Muscle layer of colon (tissue), 2 donors: ENCODE results near the gene SH3BGRL3.
"Not testable (repeated sequence)": the region's sequence is repeated elsewhere in the genome, so short reads cannot be mapped to it uniquely, and the experiment has no call there.

ENCODE experiments used
- H3K27ac ChIP-seq: one replicate; pipeline ENCODE4 v1.7.0; 2013; ENCODE audit warnings: low read depth, mild to moderate bottlenecking, low read length, moderate library complexity
- H3K27me3 ChIP-seq, 2 donors: one replicate each; pipeline ENCODE4 v1.7.0; 2013; ENCODE audit warnings: low read length in 2 of 2, mild to moderate bottlenecking in 2 of 2; ENCODE audit not compliant: insufficient read depth in 2 of 2, control insufficient read depth in 1 of 2
- H3K36me3 ChIP-seq: one replicate; pipeline ENCODE4 v1.7.0; 2013; ENCODE audit warnings: mild to moderate bottlenecking, low read length; ENCODE audit not compliant: insufficient read depth
- H3K4me1 ChIP-seq: one replicate; pipeline ENCODE4 v1.7.0; 2013; ENCODE audit warnings: mild to moderate bottlenecking, low read length; ENCODE audit not compliant: insufficient read depth
- H3K4me3 ChIP-seq, 2 donors: one replicate each; pipeline ENCODE4 v1.7.0; 2013; ENCODE audit warnings: low read length in 2 of 2, low read depth in 1 of 2, mild to moderate bottlenecking in 1 of 2, moderate library complexity in 1 of 2
- H3K9ac ChIP-seq: one replicate; pipeline ENCODE4 v1.7.0; 2013; ENCODE audit warnings: low read length
- H3K9me3 ChIP-seq: one replicate; pipeline ENCODE4 v1.7.0; 2013; ENCODE audit warnings: mild to moderate bottlenecking, low read length
- donor health status: abdominal sarcoma.
- donor health status: Adenocarcinoma of cecum.

SH3BGRL3 gene

DNA sequence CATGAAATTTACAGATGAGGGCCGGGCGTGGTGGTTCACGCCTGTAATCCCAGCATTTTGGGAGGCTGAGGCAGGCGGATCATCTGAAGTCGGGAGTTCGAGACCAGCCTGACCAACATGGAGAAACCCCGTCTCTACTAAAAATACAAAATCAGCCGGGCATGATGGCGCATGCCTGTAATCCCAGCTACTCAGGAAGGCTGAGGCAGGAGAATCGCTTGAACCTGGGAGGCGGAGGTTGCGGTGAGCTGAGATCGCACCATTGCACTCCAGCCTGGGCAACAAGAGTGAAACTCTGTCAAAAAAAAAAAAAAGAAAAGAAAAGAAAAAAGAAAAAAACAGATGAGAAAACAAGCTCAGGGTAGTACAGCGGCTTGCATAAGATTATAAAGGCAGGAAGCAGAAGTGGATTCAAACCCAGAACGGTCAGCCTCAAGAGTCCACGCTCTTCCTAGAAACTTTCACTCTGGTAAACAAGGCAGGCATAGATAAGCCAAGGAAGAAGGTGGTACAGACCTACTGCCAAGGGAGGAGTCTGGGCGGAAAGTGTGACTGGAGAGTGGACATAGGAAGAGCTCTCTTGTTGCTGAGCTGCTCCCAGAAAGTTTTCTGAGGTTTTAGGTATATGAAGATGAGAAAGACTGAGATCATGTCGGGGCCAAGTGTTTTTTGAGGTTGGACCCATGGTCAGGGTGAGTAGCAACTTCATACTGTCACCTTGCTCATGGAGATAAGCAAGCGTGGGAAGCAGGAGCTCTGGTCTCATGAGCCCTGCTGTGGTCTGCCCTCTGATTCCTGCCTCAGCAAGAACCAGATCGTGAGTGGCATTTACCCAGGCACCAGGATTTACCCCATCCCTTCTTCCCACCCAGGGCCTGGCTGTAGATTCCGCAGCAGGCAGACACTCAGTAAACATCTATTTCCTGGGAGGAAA, 28.3 kb downstream of the SH3BGRL3 start:
- not testable (repeated sequence) for H3K4me1 ChIP-seq, H3K4me3 ChIP-seq, H3K36me3 ChIP-seq, H3K9ac ChIP-seq, H3K9me3 ChIP-seq, H3K27me3 ChIP-seq, H3K27ac ChIP-seq

DNA sequence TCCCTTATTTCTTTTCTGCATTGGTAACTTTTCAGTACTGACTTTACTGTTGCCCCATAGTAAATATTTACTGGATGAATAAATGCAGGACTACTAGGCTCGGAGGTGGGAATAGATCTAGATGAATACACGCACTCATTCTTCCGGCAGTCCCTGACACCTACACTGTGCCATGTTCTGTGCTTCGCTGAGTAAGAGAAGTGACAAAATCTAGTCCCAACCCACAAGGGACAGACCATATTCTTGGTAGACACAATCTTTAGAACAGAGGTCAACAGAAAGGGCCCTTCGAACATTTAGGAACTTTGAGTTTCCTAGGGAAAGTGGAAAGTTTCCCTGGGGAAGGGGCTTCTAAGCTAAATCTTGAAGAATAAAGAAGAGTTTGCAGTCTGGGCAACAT, 34.6 kb downstream of the SH3BGRL3 start:
- Histone ChIP-seq H3K27me3 (no peaks in the 10 kb centered on the region), H3K4me1 (no peaks in the 10 kb centered on the region), H3K27ac (no peak overlapping the region), H3K4me3 (no peak overlapping the region), H3K9ac (no peak overlapping the region), H3K9me3 (no peaks in the 10 kb centered on the region), H3K36me3 (no peaks in the 10 kb centered on the region)

DNA sequence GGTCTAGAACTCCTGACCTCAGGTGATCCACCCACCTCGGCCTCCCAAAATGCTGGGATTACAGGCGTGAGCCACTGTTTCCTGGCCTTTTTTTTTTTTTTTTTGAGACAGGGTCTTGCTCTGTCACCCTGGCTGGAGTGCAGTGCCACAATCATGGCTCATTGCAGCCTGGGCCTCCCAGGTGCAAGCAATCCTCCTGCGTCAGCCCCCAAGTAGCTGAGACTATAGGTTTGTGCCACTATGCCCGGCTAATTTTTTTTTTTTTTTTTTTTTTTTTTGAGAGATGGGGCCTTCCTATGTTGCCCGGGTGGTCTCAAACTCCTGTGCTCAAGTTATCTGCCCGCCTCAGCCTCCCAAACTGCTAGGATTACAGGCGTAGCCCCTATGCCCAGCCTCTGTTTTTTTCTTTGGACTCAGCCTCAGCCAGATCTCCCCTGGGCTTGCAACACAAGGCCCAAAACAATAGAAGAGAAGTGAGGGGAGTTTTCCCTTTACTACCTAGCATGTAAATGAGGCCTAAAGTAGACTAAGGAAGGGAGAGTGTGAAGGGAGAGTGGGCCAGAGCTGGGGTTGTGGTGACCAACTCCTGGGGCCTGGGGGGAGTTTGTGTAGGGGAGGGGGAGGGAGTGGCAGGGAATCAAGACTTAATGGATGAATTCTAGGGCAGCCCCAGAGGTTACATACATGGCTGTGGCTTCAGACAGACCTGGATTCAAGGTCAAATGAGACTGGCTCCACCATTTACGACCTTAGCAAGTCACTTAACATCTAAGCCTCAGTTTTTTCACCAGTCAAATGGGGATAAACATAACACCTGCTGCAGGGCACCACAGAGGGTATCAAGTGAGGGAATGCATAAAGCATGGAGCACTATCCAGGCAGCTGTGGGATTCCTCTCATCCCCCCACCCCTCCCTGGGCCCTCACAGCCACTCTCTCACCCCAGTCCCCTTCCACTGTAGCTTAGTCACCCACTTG, 36.3 kb downstream of the SH3BGRL3 start:
- Histone ChIP-seq H3K9ac (no peak overlapping the region), H3K4me3 (no peak overlapping the region), H3K27me3 (peaks cover 0 to 6% of the 10 kb centered on the region in 2 donors), H3K36me3 (no peaks in the 10 kb centered on the region), H3K4me1 (peaks cover 3% of the 10 kb centered on the region), H3K27ac (no peak overlapping the region), H3K9me3 (no peaks in the 10 kb centered on the region)

DNA sequence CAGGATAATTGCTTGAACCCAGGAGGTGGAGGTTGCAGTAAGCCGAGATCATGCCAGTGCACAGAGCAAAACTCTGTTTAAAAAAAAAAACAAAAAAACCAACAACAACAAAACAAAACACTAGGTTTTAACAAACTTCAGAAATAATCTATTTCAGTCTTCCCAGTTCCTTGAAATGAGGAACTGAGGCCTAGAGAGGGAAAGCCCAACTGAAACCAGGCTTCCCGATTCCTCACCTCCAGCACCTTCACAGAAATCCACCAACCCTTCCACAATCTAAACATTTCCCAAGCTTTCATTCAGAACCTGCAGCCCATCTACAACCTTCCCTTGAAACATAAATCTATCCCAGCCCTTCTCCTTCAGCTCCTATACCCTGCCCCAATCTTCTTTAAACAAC, 37.3 kb downstream of the SH3BGRL3 start:
- Histone ChIP-seq H3K4me1 (peaks cover 6% of the 10 kb centered on the region), H3K9ac (no peak overlapping the region), H3K36me3 (no peaks in the 10 kb centered on the region), H3K27me3 (peaks cover 0 to 9% of the 10 kb centered on the region in 2 donors), H3K9me3 (no peaks in the 10 kb centered on the region), H3K4me3 (no peak overlapping the region), H3K27ac (no peak overlapping the region)

DNA sequence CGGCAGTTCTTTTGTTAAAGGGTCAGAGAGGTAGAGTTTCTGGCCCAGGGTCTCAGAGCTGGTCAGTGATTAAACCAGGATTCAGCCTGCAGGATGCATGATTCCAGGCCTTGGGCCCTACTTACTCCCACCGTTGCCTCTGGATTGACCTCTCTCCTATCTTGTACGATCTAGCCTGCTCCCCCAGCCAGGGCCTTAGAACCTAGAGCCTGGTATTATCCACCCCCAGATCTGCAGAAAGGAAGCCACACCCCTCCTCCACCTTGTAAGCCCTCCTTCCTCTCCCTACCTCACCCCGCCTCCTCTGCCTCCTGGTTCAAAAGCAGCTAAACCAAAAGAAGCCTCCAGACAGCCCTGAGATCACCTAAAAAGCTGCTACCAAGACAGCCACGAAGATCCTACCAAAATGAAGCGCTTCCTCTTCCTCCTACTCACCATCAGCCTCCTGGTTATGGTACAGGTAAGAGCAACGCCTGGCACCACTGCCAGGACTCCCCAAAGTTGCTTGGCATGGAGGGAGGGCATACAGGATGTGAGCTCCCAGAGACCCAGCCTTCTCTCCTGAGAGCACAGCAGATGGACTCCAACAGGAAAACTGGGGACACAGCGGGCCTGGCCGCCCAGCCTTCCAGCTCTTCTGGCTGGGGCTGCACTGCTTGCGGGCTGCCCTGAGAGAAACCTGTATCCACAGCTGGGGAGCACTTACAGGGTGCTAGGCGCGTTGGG, 37.9 kb downstream of the SH3BGRL3 start, which contains the start of gene CD52:
Gene CD52 (plus strand): TSS at position 347 of the 726 bp plus-strand sequence. CDS start 60 bp downstream, at position 407.
- no peak within 1 kb of the TSS for H3K9ac ChIP-seq
- no peak within 1 kb of the TSS for H3K4me3 ChIP-seq

DNA sequence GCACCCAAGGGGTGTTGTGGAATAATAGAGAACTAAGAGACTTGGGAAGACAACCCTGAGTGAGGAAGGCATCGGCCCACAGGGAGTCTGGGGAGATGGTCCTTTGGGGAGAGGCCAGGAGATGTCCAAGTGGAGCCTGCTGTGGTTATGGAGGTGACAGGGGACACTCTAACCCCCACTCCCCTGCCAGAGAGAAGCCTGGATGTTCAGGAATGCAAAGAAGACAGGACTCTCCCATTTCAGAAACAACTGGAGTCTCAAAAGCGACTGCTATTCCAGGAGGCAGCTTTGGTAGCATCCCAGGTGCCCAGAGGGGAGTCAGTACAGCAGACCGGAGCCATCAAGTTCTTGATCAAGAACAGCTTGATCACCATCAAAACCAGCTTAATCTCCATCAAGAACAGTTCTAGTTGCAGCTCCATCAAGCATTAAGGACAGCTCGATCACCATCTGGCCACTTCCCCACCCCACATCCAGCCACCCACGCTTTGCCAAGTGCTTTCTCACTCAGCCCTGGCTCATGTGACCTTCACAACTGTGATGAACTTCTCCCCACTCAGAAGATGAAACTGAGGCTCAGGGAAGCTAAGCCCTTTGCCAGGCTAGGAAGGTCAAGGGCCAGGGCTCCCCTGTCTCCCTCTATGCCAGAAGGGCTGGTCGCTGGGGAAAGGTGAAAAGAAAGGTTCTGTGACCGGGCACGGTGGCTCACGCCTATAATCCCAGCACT, 38.6 kb downstream of the SH3BGRL3 start:
- peaks cover 0 to 9% of the 10 kb centered on the region in 2 donors for H3K27me3 ChIP-seq
- H3K27ac ChIP-seq, result no peak overlapping the region
- H3K36me3 ChIP-seq, result no peaks in the 10 kb centered on the region
- no peak overlapping the region for H3K9ac ChIP-seq
- no peaks in the 10 kb centered on the region for H3K9me3 ChIP-seq
- peaks cover 6% of the 10 kb centered on the region for H3K4me1 ChIP-seq
- no peak overlapping the region for H3K4me3 ChIP-seq

More for the DNA sequence above, 37.9 kb downstream of the SH3BGRL3 start, which contains the start of gene CD52:
- no peak within 1 kb of the TSS for H3K27ac ChIP-seq
- no peaks in the 10 kb centered on the region for H3K9me3 ChIP-seq
- peaks cover 6% of the 10 kb centered on the region for H3K4me1 ChIP-seq
- H3K27me3 ChIP-seq, result peaks cover 0 to 9% of the 10 kb centered on the region in 2 donors
- no peaks in the 10 kb centered on the region for H3K36me3 ChIP-seq

DNA sequence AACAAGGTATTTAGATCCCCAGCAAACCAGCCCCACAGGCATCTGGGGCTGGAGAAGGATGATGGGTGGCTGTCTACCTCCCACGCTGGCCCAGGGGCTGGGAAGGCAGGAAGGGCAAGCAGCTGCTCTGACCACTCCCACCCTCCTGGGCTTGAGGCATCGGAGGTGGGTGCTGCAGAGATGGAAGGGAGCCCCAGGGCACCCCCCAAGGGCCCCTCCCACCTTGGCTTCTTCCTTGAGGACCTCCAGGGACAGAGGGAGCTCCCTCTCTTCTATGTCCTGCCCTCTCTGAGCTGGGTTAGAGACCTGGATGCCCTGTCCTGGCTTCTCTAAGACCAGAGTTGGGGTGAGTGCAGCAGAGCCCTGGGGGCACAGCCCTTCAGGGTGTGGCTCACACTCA, 41.0 kb downstream of the SH3BGRL3 start:
- Histone ChIP-seq H3K36me3 (no peaks in the 10 kb centered on the region), H3K9ac (no peak overlapping the region), H3K4me3 (peak overlapping the region in 1 of 2 donors; percentile 43), H3K27me3 (peaks cover 0 to 9% of the 10 kb centered on the region in 2 donors), H3K9me3 (no peaks in the 10 kb centered on the region), H3K4me1 (peaks cover 6% of the 10 kb centered on the region), H3K27ac (no peak overlapping the region)

DNA sequence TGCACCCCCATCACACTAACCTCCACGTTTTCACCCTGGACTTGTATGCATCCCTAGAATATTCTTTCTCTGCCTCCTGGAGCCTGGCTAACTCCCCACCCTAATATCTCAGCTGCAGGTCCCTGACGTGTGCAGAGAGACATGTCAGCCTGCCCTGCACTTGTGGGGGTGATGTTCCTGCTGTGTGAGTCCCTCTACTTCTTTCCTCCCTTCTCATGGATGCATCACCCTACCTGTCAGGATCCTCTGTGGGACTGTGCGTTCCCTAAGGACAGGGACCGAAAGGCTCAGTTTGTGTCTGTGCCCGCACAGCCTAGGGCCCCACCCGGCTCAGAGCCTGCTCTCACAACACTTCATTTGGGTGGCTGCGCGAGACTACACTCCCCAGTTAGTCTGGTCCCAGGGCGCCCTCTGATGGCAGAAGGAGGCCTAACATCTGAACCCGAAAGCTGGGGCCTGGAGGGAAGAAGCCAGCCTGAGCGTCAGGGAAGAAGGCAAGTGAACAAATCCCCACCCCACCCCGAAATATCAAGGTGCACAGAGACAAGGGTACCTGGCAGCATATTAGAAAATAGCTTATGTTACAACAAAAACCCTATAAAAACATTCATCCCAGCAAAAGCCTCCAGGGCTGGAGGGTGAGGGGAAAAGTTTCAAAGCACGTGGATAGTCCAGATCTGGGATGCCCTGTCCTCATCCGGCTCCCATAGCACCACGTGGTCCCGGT, 41.6 kb downstream of the SH3BGRL3 start:
- Histone ChIP-seq H3K27me3 (peaks cover 0 to 9% of the 10 kb centered on the region in 2 donors), H3K9ac (no peak overlapping the region), H3K4me3 (peak overlapping the region in 1 of 2 donors; percentile 43), H3K9me3 (no peaks in the 10 kb centered on the region), H3K27ac (no peak overlapping the region), H3K4me1 (peaks cover 6% of the 10 kb centered on the region), H3K36me3 (no peaks in the 10 kb centered on the region)

DNA sequence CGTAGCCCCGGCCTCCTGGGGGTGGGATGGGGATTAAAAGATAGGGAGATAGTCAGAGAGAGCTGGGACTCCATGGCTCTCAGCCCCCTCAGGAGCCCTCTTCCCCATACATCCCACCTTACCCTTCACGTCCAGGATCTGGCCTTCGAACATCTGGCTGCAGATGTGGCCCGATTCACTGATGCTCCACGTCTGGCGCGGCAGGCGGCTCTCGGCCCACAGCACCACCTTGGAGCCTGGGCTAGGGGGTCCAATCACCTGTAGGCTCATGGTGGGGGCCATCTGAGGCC, 42.1 kb downstream of the SH3BGRL3 start:
- Histone ChIP-seq H3K36me3 (no peaks in the 10 kb centered on the region), H3K9me3 (no peaks in the 10 kb centered on the region), H3K9ac (no peak overlapping the region), H3K27me3 (peaks cover 0 to 9% of the 10 kb centered on the region in 2 donors), H3K4me3 (no peak overlapping the region), H3K27ac (no peak overlapping the region), H3K4me1 (peaks cover 6% of the 10 kb centered on the region)

DNA sequence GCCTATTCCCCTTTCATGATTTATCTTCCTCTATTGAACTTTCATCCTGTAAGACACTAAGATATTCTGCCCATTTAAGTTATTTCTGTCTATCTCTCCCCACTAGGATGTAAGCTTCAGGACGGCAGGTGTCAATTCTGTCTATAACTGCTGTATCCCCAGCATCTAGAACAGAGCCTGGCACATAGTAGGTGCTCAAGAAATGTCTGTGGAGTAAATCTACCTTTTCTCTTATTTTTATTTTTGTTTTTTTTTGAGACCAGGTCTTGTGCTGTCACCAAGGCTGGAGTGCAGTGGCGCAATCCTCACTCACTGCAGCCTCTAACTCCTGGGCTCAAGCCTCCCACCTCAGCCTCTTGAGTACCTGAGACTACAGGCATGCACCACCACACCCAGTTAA, 43.5 kb downstream of the SH3BGRL3 start:
- H3K4me1 ChIP-seq, result peaks cover 6% of the 10 kb centered on the region
- H3K9ac ChIP-seq, result no peak overlapping the region
- no peak overlapping the region for H3K27ac ChIP-seq
- no peaks in the 10 kb centered on the region for H3K9me3 ChIP-seq
- no peaks in the 10 kb centered on the region for H3K36me3 ChIP-seq
- H3K27me3 ChIP-seq, result peaks cover 0 to 9% of the 10 kb centered on the region in 2 donors
- H3K4me3 ChIP-seq, result no peak overlapping the region
